Activated CD4-positive, alpha-beta memory T cell treated with anti-CD3 and anti-CD28 coated beads, Interleukin-2, amount 10 ng/mL, durations not matched to agents 7 days and 5 days (primary cell): ENCODE measurements around the gene NOL12. TPM values are rescaled to one million over a fixed set of nuclear protein-coding genes. Genes with fewer than 3 reads are reported as not detected.

ENCODE experiments used
- CTCF ChIA-PET: fragments of 350-600 bp; sonication (Branson Sonifier 250); formaldehyde crosslinking; loops from one replicate; lab custom pipeline; 2021; ENCODE audit warnings: antibody characterized with exemption, inconsistent platforms; lab: Charles Lee
- POLR2A ChIA-PET: fragments of 350-600 bp; sonication (Branson Sonifier 250); formaldehyde crosslinking; loops from one replicate; lab custom pipeline; 2021; ENCODE audit warnings: antibody characterized with exemption; lab: Charles Lee
- DNase-seq: peaks from one replicate; pipeline ENCODE4 v3.0.0-alpha.2; 2020
- H3K27ac Mint-ChIP-seq: one replicate; pipeline ENCODE4 v1.8.0; 2021; ENCODE audit warnings: mild to moderate bottlenecking, mixed read lengths
- H3K27me3 Mint-ChIP-seq: one replicate; pipeline ENCODE4 v1.8.0; 2021; ENCODE audit warnings: mixed read lengths
- H3K36me3 Mint-ChIP-seq: one replicate; pipeline ENCODE4 v1.8.0; 2021; ENCODE audit warnings: low read depth, mixed read lengths
- H3K4me1 Mint-ChIP-seq: one replicate; pipeline ENCODE4 v1.8.0; 2021; ENCODE audit warnings: mixed read lengths
- H3K4me3 Mint-ChIP-seq: one replicate; pipeline ENCODE4 v1.8.0; 2021; ENCODE audit warnings: mild to moderate bottlenecking, mixed read lengths
- H3K9me3 Mint-ChIP-seq: one replicate; pipeline ENCODE4 v1.8.0; 2021; ENCODE audit warnings: mixed read lengths
- total RNA-seq, 2 experiments: library from RNA; stranded (reverse); gene quantifications; one replicate each; pipeline ENCODE4 v1.2.3, GENCODE V29; 2021

Gene NOL12
- 10 to 100 TPM; 36.6 to 36.9 TPM for total RNA-seq

- DNase-seq, result peak; percentile 81
- no peaks in the 10 kb centered on the region for H3K27me3 Mint-ChIP-seq
- ChIA-PET CTCF (interaction anchor here (0.6 to 13.4 kb wide), 8 partner anchors 11 to 1017 kb away, joined by 3 to 301 read pairs (median 4); partner anchors contain the start of genes GCAT, GGA1, LGALS1 and PDXP), POLR2A (interaction anchor here (1.2 to 4.6 kb wide), 12 partner anchors 10 to 78 kb away, joined by 3 to 34 read pairs (median 5); partner anchors contain the start of genes GGA1, LGALS1, SH3BP1 and TRIOBP)
- peaks cover 31% of the 10 kb centered on the region for H3K36me3 Mint-ChIP-seq
- H3K9me3 Mint-ChIP-seq, result no peaks in the 10 kb centered on the region
- H3K4me3 Mint-ChIP-seq, result peak within 1 kb of the TSS; percentile 93
- H3K27ac Mint-ChIP-seq, result peak within 1 kb of the TSS; percentile 88
- peaks cover 28% of the 10 kb centered on the region for H3K4me1 Mint-ChIP-seq
Observed at GRCh38 chr22:37686002-37686982, at the start of gene NOL12. Gene NOL12 (plus strand): TSS chr22:37686343. CDS start chr22:37686393, 50 bp downstream.

GRCh38 chr22:37636949-37637273, 49.2 kb upstream of the NOL12 start:
- H3K36me3 Mint-ChIP-seq, result peaks cover 26% of the 10 kb centered on the region
- H3K27me3 Mint-ChIP-seq, result no peaks in the 10 kb centered on the region
- DNase-seq, result no peak
- peak overlapping the region; percentile 95 for H3K27ac Mint-ChIP-seq
- peaks cover 79% of the 10 kb centered on the region for H3K4me1 Mint-ChIP-seq
- H3K9me3 Mint-ChIP-seq, result no peaks in the 10 kb centered on the region
- peak overlapping the region; percentile 3 for H3K4me3 Mint-ChIP-seq
- ChIA-PET CTCF (interaction anchor here (0.9 to 16.0 kb wide), 14 partner anchors 10 to 317 kb away, joined by 3 to 301 read pairs (median 4); partner anchors contain the start of genes C22orf23, GGA1, LGALS1 and NOL12), POLR2A (interaction anchor here (1.4 to 13.1 kb wide), 8 partner anchors 9 to 327 kb away, joined by 3 to 126 read pairs (median 14); partner anchors contain the start of genes GCAT, GGA1, LGALS1 and NOL12)

- Mint-ChIP-seq H3K9me3 (no peaks in the 10 kb centered on the region), H3K4me1 (peaks cover 80% of the 10 kb centered on the region), H3K27me3 (no peaks in the 10 kb centered on the region), H3K36me3 (peaks cover 36% of the 10 kb centered on the region), H3K4me3 (peak overlapping the region; percentile 92), H3K27ac (peak overlapping the region; percentile 95)
- CTCF ChIA-PET, result interaction anchor here (1.1 to 16.0 kb wide), 5 partner anchors 8 to 42 kb away, joined by 4 to 301 read pairs (median 53); partner anchors contain the start of genes LGALS1, NOL12 and PDXP
- POLR2A ChIA-PET, result interaction anchor here (0.6 to 13.1 kb wide), 11 partner anchors 9 to 396 kb away, joined by 3 to 126 read pairs (median 8); partner anchors contain the start of genes ANKRD54, GGA1, LGALS1 and PDXP
- peak; percentile 70 for DNase-seq
Observed at GRCh38 chr22:37638391-37639069, 47.6 kb upstream of the NOL12 start.

GRCh38 chr22:37639070-37639760, 46.9 kb upstream of the NOL12 start, which contains the start of gene SH3BP1:
Gene SH3BP1 (plus strand): TSS chr22:37639669. CDS start chr22:37639788, 119 bp downstream.
- Mint-ChIP-seq H3K4me1 (peaks cover 78% of the 10 kb centered on the region), H3K9me3 (no peaks in the 10 kb centered on the region), H3K4me3 (peak within 1 kb of the TSS; percentile 92), H3K36me3 (peaks cover 41% of the 10 kb centered on the region), H3K27me3 (no peaks in the 10 kb centered on the region), H3K27ac (peak within 1 kb of the TSS; percentile 97)
- peak; percentile 71 for DNase-seq
- ChIA-PET POLR2A (interaction anchor here (0.9 to 13.1 kb wide), 13 partner anchors 9 to 397 kb away, joined by 3 to 126 read pairs (median 5); partner anchors contain the start of genes ANKRD54, GGA1, LGALS1 and NOL12), CTCF (interaction anchor here (1.1 to 16.0 kb wide), 4 partner anchors 8 to 41 kb away, joined by 4 to 301 read pairs (median 56); partner anchors contain the start of genes LGALS1, NOL12 and PDXP)

GRCh38 chr22:37639771-37640590, 46.2 kb upstream of the NOL12 start:
- peak; percentile 41 for DNase-seq
- ChIA-PET POLR2A (interaction anchor here (0.8 to 13.1 kb wide), 13 partner anchors 8 to 165 kb away, joined by 3 to 126 read pairs (median 4); partner anchors contain the start of genes GGA1, LGALS1, NOL12 and PDXP), CTCF (interaction anchor here (0.8 to 16.0 kb wide), 6 partner anchors 9 to 294 kb away, joined by 3 to 301 read pairs (median 24); partner anchors contain the start of genes LGALS1, NOL12 and PDXP)
- peak overlapping the region; percentile 92 for H3K4me3 Mint-ChIP-seq
- peaks cover 46% of the 10 kb centered on the region for H3K36me3 Mint-ChIP-seq
- H3K4me1 Mint-ChIP-seq, result peaks cover 72% of the 10 kb centered on the region
- no peaks in the 10 kb centered on the region for H3K9me3 Mint-ChIP-seq
- peak overlapping the region; percentile 97 for H3K27ac Mint-ChIP-seq
- H3K27me3 Mint-ChIP-seq, result no peaks in the 10 kb centered on the region

GRCh38 chr22:37640591-37641560, 45.3 kb upstream of the NOL12 start:
- Mint-ChIP-seq H3K36me3 (peaks cover 55% of the 10 kb centered on the region), H3K27ac (peak overlapping the region; percentile 97), H3K27me3 (no peaks in the 10 kb centered on the region), H3K4me1 (peaks cover 63% of the 10 kb centered on the region), H3K4me3 (peak overlapping the region; percentile 92), H3K9me3 (no peaks in the 10 kb centered on the region)
- ChIA-PET CTCF (interaction anchor here (0.7 to 16.0 kb wide), 9 partner anchors 8 to 293 kb away, joined by 3 to 301 read pairs (median 38); partner anchors contain the start of genes GGA1, LGALS1, NOL12 and PDXP), POLR2A (interaction anchor here (0.8 to 13.1 kb wide), 11 partner anchors 9 to 164 kb away, joined by 3 to 126 read pairs (median 4); partner anchors contain the start of genes LGALS1, NOL12 and PDXP)
- DNase-seq, result no peak

- H3K36me3 Mint-ChIP-seq, result peaks cover 57% of the 10 kb centered on the region
Observed at GRCh38 chr22:37641561-37641949, 44.6 kb upstream of the NOL12 start.

GRCh38 chr22:37643225-37643847, 42.8 kb upstream of the NOL12 start:
- CTCF ChIA-PET, result interaction anchor here (0.6 to 16.0 kb wide), 25 partner anchors 8 to 624 kb away, joined by 3 to 301 read pairs (median 6); partner anchors contain the start of genes GGA1, LGALS1, MFNG and NOL12
- H3K27ac Mint-ChIP-seq, result peak overlapping the region; percentile 66
- peak; percentile 88 for DNase-seq
- no peaks in the 10 kb centered on the region for H3K9me3 Mint-ChIP-seq
- peak overlapping the region; percentile 50 for H3K4me3 Mint-ChIP-seq
- H3K27me3 Mint-ChIP-seq, result no peaks in the 10 kb centered on the region
- peaks cover 71% of the 10 kb centered on the region for H3K36me3 Mint-ChIP-seq
- peaks cover 40% of the 10 kb centered on the region for H3K4me1 Mint-ChIP-seq
- POLR2A ChIA-PET, result interaction anchor here (1.0 to 13.1 kb wide), 10 partner anchors 9 to 43 kb away, joined by 4 to 126 read pairs (median 14); partner anchors contain the start of genes GGA1, LGALS1, NOL12 and PDXP

More at GRCh38 chr22:37641561-37641949, 44.6 kb upstream of the NOL12 start:
- H3K27ac Mint-ChIP-seq, result peak overlapping the region; percentile 54
- H3K4me1 Mint-ChIP-seq, result peaks cover 58% of the 10 kb centered on the region
- no peaks in the 10 kb centered on the region for H3K27me3 Mint-ChIP-seq
- no peak for DNase-seq
- no peaks in the 10 kb centered on the region for H3K9me3 Mint-ChIP-seq
- H3K4me3 Mint-ChIP-seq, result peak overlapping the region; percentile 92
- ChIA-PET CTCF (interaction anchor here (0.7 to 16.0 kb wide), 8 partner anchors 9 to 39 kb away, joined by 3 to 301 read pairs (median 49); partner anchors contain the start of genes GGA1, LGALS1, NOL12 and PDXP), POLR2A (interaction anchor here (3.4 to 13.1 kb wide), 5 partner anchors 13 to 45 kb away, joined by 14 to 126 read pairs (median 110); partner anchors contain the start of genes LGALS1, NOL12 and PDXP)

GRCh38 chr22:37647317-37647716, 38.8 kb upstream of the NOL12 start:
- H3K36me3 Mint-ChIP-seq, result peaks cover 79% of the 10 kb centered on the region

More at GRCh38 chr22:37647317-37647716, 38.8 kb upstream of the NOL12 start:
- H3K27me3 Mint-ChIP-seq, result no peaks in the 10 kb centered on the region
- ChIA-PET CTCF (interaction anchor here (1.5 kb wide), 1 partner anchor 11 kb away, joined by 4 read pairs; no protein-coding TSS in a partner anchor), POLR2A (interaction anchor here (1.0 to 2.0 kb wide), 3 partner anchors 8 to 21 kb away, joined by 3 to 9 read pairs (median 5); partner anchors contain the start of genes PDXP and SH3BP1)
- no peaks in the 10 kb centered on the region for H3K9me3 Mint-ChIP-seq
- no peak overlapping the region for H3K27ac Mint-ChIP-seq
- peaks cover 20% of the 10 kb centered on the region for H3K4me1 Mint-ChIP-seq
- DNase-seq, result no peak
- H3K4me3 Mint-ChIP-seq, result no peak overlapping the region
